B cell (primary cell): ENCODE results near the gene NBAS. TPM values are rescaled to one million over a fixed set of nuclear protein-coding genes. Genes with fewer than 3 reads are reported as not detected.

Experiments used
- ATAC-seq: fragments of 200-7000 bp; cut with Tn5 transposase; one replicate; pipeline ENCODE4 v1.10.0; 2021; ENCODE audit warnings: low read depth, mild to moderate bottlenecking, moderate number of reproducible peaks, moderate library complexity
- CTCF ChIA-PET: fragments of 350-600 bp; sonication (Branson Sonifier 250); formaldehyde crosslinking; loops from one replicate; lab custom pipeline; 2021; ENCODE audit warnings: antibody characterized with exemption, inconsistent platforms; lab: Charles Lee
- POLR2A ChIA-PET: fragments of 350-600 bp; sonication (Branson Sonifier 250); formaldehyde crosslinking; loops from one replicate; lab custom pipeline; 2021; ENCODE audit warnings: antibody characterized with exemption; lab: Charles Lee
- DNase-seq: peaks from one replicate; pipeline ENCODE4 v3.0.0; 2013
- H2AFZ ChIP-seq: 2 replicates; pipeline ENCODE4 v1.6.1; 2012; ENCODE audit warnings: mild to moderate bottlenecking, low read depth, low read length; ENCODE audit not compliant: insufficient read depth, poor library complexity, severe bottlenecking
- H3K27ac ChIP-seq, 2 donors: 1 replicate in 1 of 2; 2 replicates in 1 of 2; pipeline ENCODE4 v1.5.1; 2012 to 2013; ENCODE audit warnings: low read length in 2 of 2, mild to moderate bottlenecking in 2 of 2, moderate library complexity in 1 of 2
- H3K27me3 ChIP-seq, 4 experiments: fragments of 200-600 bp in 1 of 4; sonication (generic) in 1 of 4; replicated peaks in 1 of 4; 1 replicate in 2 of 4; 2 replicates in 2 of 4; pipeline versions ENCODE4 v1.6.1 to v1.7.0; 2013 to 2016; ENCODE audit warnings: low read length in 3 of 4, mild to moderate bottlenecking in 2 of 4, mixed read lengths in 1 of 4, moderate library complexity in 1 of 4; ENCODE audit not compliant: insufficient read depth in 4 of 4, control insufficient read depth in 3 of 4; ENCODE audit errors: control extremely low read depth in 1 of 4
- H3K36me3 ChIP-seq, 2 experiments: replicated peaks in 1 of 2; 1 replicate in 1 of 2; 2 replicates in 1 of 2; pipeline versions ENCODE4 v1.6.1 to v1.7.1; 2013; ENCODE audit warnings: low read length in 1 of 2; ENCODE audit not compliant: insufficient read depth in 2 of 2, control insufficient read depth in 1 of 2; ENCODE audit errors: control extremely low read depth in 1 of 2, extremely low read depth in 1 of 2
- H3K4me1 ChIP-seq, 2 donors: fragments of 200-600 bp in 1 of 2; sonication (generic) in 1 of 2; 1 replicate in 1 of 2; 2 replicates in 1 of 2; pipeline versions ENCODE4 v1.5.1 to v1.6.1; 2013 to 2017; ENCODE audit warnings: low read length in 2 of 2; ENCODE audit not compliant: control insufficient read depth in 2 of 2, insufficient read depth in 2 of 2
- H3K4me2 ChIP-seq: replicated peaks from 2 replicates; pipeline ENCODE3; 2012; ENCODE audit warnings: mild to moderate bottlenecking, low read depth, low read length; ENCODE audit not compliant: poor library complexity, severe bottlenecking
- H3K4me3 ChIP-seq, 5 experiments: fragments of 200-600 bp in 1 of 5; sonication (generic) in 1 of 5; 1 replicate in 3 of 5; 2 replicates in 2 of 5; pipeline versions ENCODE4 v1.5.1 to v1.7.0; 2011 to 2016; ENCODE audit warnings: low read length in 4 of 5, mild to moderate bottlenecking in 4 of 5, low read depth in 2 of 5, control low read depth in 1 of 5, moderate library complexity in 1 of 5; ENCODE audit not compliant: insufficient read depth in 1 of 5; ENCODE audit errors: control extremely low read depth in 1 of 5, extremely low read depth in 1 of 5
- H3K79me2 ChIP-seq: fragments of 200-600 bp; sonication (generic); one replicate; pipeline ENCODE4 v1.6.0; 2016; ENCODE audit warnings: low read length; ENCODE audit not compliant: control insufficient read depth, insufficient read depth
- H3K9ac ChIP-seq: fragments of 200-600 bp; sonication (generic); 2 replicates; pipeline ENCODE4 v1.6.1; 2017; ENCODE audit warnings: mild to moderate bottlenecking, low read length, moderate library complexity
- H3K9me3 ChIP-seq, 3 donors: one replicate each; pipeline versions ENCODE4 v1.6.1 to v1.7.1; 2013; ENCODE audit warnings: low read length in 2 of 3; ENCODE audit not compliant: control insufficient read depth in 2 of 3, insufficient read depth in 1 of 3; ENCODE audit errors: control extremely low read depth in 1 of 3
- H4K20me1 ChIP-seq: 2 replicates; pipeline ENCODE4 v1.6.0; 2012; ENCODE audit warnings: mild to moderate bottlenecking, low read length; ENCODE audit not compliant: insufficient read depth, control insufficient read depth, poor library complexity, severe bottlenecking
- H3K27ac Mint-ChIP-seq: one replicate; pipeline ENCODE4 v1.8.0; 2021; ENCODE audit warnings: mixed read lengths
- H3K27me3 Mint-ChIP-seq: one replicate; pipeline ENCODE4 v1.8.0; 2021; ENCODE audit warnings: mixed read lengths
- H3K4me1 Mint-ChIP-seq: one replicate; pipeline ENCODE4 v1.8.0; 2021; ENCODE audit warnings: mixed read lengths
- H3K4me3 Mint-ChIP-seq: one replicate; pipeline ENCODE4 v1.8.0; 2021; ENCODE audit warnings: mixed read lengths
- H3K9me3 Mint-ChIP-seq: one replicate; pipeline ENCODE4 v1.8.0; 2022; ENCODE audit warnings: mixed read lengths; ENCODE audit not compliant: insufficient read depth
- CTCF ChIP-seq: fragments of 200-600 bp; IDR thresholded peaks from one replicate; pipeline ENCODE4 v1.8.0; 2022; ENCODE audit warnings: antibody characterized with exemption, mild to moderate bottlenecking
- EZH2 ChIP-seq: IDR thresholded peaks from 2 replicates; pipeline ENCODE4 v1.6.1; 2012; ENCODE audit warnings: borderline replicate concordance, low read depth, mild to moderate bottlenecking, moderate library complexity, low read length; ENCODE audit not compliant: insufficient read depth, poor library complexity, severe bottlenecking
- WGBS: methylation state at CpG from one replicate; pipeline ENCODE4 v1.1.5; 2013; ENCODE audit warnings: missing lambda C conversion rate; ENCODE audit not compliant: insufficient coverage; 5-methylcytosine and 5-hydroxymethylcytosine counted together
- intact Hi-C: fragments of 100-400 bp; cut with micrococcal nuclease; formaldehyde crosslinking; loops from one replicate; pipeline ENCODE4 v1.10.0; 2022
- polyA plus RNA-seq: library from polyadenylated mRNA; depleted of rRNA; stranded (reverse); fragments of >200 nt; gene quantifications from 2 replicates; pipeline ENCODE4 v1.2.3, GENCODE V29; 2012
- total RNA-seq, 2 donors: library from RNA; stranded (reverse); fragments of 120-200 nt in 1 of 2; gene quantifications; 1 replicate in 1 of 2; 2 replicates in 1 of 2; pipeline versions ENCODE4 v1.2.3 to v1.2.4, GENCODE V29; 2013 to 2022

NBAS gene
- total and polyA plus RNA-seq, 2 donors (not counting 1 experiment from before 2014, with no cell fraction given), result 10.6 to 37.3 TPM

DNA sequence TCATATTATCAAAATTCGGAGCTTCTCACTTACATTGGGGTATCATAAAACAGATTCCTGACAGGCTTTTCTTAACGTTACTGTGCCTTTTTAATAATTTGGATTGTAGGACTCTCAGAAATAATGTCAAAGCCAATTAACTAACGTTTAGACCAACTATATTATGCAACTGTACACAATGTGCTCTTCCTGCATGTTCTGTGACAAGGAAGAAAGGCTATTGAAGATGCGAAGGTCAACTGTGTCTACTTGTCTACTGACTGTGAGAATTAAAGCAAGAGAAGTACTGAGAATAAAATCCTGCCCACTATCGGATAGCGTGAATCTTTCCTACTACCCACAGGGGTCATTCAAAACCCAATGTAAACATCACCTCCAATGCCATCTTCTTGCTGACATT is 393.0 kb downstream of the NBAS start:
- Histone ChIP-seq H3K36me3 (no peaks in the 10 kb centered on the region), H2AFZ (no peak overlapping the region), H3K27ac (no peak overlapping the region), H3K9me3 (no peaks in the 10 kb centered on the region), H3K79me2 (no peaks in the 10 kb centered on the region), H3K4me1 (no peaks in the 10 kb centered on the region), H3K9ac (no peak overlapping the region), H4K20me1 (no peaks in the 10 kb centered on the region), H3K4me2 (no peak overlapping the region), H3K27me3 (no peaks in the 10 kb centered on the region), H3K4me3 (no peak overlapping the region)
- Mint-ChIP-seq H3K27ac (no peak overlapping the region), H3K9me3 (no peaks in the 10 kb centered on the region), H3K4me1 (no peaks in the 10 kb centered on the region), H3K4me3 (no peak overlapping the region), H3K27me3 (no peaks in the 10 kb centered on the region)
- POLR2A ChIA-PET, result no interaction called here
- DNase-seq (no peak), ATAC-seq (no peak)
- CTCF ChIA-PET, result no interaction called here
- intact Hi-C loops, result no loop called here
- no peak for TF ChIP-seq CTCF
- TF ChIP-seq EZH2, result no peak
- 100% methylated on average over 2 of the region's 6 CpGs for WGBS

DNA sequence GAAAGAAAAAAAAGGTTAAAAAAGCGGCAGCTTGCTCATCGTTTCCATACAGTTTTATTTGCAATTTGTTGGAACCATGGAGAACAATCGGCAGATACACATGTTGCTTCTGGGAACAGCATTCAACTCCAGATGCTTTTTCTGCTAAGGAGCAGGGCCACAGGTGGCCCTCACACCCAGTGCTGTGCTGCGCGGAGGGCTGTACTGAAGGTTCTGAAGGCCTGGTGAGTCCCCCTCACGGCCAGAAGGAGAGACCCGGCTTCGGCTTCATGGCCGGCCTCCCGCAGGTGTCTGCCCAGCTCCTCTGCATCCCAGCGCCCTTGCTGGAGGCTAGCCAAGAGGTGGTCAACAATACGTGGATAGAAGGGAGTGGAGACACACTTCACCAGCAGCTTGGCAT is 394.3 kb downstream of the NBAS start:
- no peaks in the 10 kb centered on the region for H3K36me3 ChIP-seq
- H3K9me3 Mint-ChIP-seq, result no peaks in the 10 kb centered on the region
- no peak overlapping the region for H3K9ac ChIP-seq
- no peaks in the 10 kb centered on the region for H3K4me1 ChIP-seq
- intact Hi-C loops, result no loop called here
- 95% methylated on average over 12 of the region's 12 CpGs for WGBS
- ChIA-PET POLR2A (no interaction called here), CTCF (no interaction called here)
- H2AFZ ChIP-seq, result no peak overlapping the region
- no peak overlapping the region for H3K4me2 ChIP-seq
- H3K27ac Mint-ChIP-seq, result no peak overlapping the region
- H3K4me1 Mint-ChIP-seq, result no peaks in the 10 kb centered on the region
- no peaks in the 10 kb centered on the region for H4K20me1 ChIP-seq
- H3K4me3 ChIP-seq, result no peak overlapping the region
- no peak for DNase-seq
- TF ChIP-seq EZH2, result no peak
- TF ChIP-seq CTCF, result no peak
- H3K27ac ChIP-seq, result no peak overlapping the region
- no peaks in the 10 kb centered on the region for H3K27me3 Mint-ChIP-seq
- H3K79me2 ChIP-seq, result no peaks in the 10 kb centered on the region
- H3K9me3 ChIP-seq, result no peaks in the 10 kb centered on the region
- ATAC-seq, result no peak
- H3K4me3 Mint-ChIP-seq, result no peak overlapping the region
- H3K27me3 ChIP-seq, result no peaks in the 10 kb centered on the region
